ENCODE measurements around the gene C19orf18.
A peak's percentile ranks its signal among the peaks of the same experiment; 100 is the strongest.
"Not testable (repeated sequence)": the region's sequence is repeated elsewhere in the genome, so short reads cannot be mapped to it uniquely, and the experiment has no call there.

Gene C19orf18

DNA sequence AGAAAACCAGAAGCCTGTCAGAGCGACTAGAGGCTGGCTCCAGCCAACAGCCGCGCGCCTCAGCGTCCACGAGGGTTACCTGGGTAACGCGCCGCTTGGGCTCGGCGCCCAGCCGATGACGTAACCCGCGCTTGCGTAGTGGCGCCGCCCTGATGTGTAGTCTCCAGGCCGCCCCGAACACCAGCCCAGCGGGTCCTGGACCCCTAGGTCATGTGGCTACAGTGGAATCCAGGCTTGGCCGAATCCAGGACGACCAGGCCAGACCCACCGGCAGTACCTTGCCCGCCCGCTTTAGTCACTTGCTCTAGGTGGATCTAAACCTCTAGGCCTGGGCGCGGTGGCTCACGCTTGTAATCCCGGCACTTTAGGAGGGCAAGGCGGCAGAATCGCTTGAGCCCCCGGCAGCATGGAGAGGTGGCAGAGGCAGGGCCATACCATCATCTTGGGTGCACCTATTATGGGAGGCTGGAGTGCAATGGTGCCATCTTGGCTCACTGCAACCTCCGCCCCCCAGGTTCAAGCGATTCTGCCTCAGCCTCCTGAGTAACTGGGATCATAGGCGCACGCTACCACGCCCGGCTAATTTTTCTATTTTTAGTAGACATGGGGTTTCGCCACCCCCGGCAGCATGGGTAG lies 35.5 kb upstream of the C19orf18 start:
- TF ChIP-seq, protein P1, sequence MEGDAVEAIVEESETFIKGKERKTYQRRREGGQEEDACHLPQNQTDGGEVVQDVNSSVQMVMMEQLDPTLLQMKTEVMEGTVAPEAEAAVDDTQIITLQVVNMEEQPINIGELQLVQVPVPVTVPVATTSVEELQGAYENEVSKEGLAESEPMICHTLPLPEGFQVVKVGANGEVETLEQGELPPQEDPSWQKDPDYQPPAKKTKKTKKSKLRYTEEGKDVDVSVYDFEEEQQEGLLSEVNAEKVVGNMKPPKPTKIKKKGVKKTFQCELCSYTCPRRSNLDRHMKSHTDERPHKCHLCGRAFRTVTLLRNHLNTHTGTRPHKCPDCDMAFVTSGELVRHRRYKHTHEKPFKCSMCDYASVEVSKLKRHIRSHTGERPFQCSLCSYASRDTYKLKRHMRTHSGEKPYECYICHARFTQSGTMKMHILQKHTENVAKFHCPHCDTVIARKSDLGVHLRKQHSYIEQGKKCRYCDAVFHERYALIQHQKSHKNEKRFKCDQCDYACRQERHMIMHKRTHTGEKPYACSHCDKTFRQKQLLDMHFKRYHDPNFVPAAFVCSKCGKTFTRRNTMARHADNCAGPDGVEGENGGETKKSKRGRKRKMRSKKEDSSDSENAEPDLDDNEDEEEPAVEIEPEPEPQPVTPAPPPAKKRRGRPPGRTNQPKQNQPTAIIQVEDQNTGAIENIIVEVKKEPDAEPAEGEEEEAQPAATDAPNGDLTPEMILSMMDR (IDR thresholded peaks at IDR 0.05), result no peak
- no peak for TF ChIP-seq ZFX (IDR thresholded peaks at IDR 0.05; ENCODE audit: borderline replicate concordance)
- no peak overlapping the region for H3K27ac ChIP-seq

DNA sequence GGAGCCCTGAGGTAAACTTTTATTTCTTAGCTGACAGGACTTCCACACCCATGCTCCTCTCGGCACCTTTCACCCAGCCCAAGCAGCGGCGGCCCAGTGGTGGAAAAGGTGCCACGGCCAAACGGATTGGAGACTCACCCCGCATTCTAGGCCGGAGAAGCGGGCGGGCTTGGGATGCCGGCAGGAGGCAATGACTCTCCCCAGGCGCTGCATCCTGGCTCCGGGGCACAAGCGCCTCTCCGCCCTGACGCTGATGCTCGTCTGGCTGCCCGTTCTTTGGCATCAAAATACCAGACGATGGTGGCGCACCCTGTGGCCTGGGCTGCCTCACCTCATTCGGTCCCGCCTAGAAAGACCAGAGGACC lies 34.9 kb upstream of the C19orf18 start:
- no peak overlapping the region for H3K27ac ChIP-seq
- no peak for TF ChIP-seq ZFX (IDR thresholded peaks at IDR 0.05; ENCODE audit: borderline replicate concordance)
- TF ChIP-seq, protein P1 (IDR thresholded peaks at IDR 0.05), result no peak

DNA sequence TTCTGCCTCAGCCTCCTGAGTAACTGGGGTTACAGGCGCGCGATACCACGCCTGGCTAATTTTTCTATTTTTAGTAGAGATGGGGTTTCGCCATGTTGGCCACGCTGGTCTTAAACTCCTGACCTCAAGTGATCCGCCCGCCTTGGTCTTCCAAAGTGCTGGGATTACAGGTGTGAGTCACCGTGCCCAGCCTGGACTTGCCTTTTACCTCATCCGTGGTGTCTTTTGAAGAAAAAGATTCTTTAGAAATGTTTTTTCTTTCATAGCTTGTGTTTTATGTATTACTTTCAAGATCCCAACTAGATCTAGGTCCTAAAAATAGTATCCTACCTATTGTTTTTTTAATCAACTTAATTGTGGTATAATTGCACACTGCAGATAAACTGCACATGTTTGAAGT lies 34.5 kb upstream of the C19orf18 start:
- not testable (repeated sequence) for H3K27ac ChIP-seq

DNA sequence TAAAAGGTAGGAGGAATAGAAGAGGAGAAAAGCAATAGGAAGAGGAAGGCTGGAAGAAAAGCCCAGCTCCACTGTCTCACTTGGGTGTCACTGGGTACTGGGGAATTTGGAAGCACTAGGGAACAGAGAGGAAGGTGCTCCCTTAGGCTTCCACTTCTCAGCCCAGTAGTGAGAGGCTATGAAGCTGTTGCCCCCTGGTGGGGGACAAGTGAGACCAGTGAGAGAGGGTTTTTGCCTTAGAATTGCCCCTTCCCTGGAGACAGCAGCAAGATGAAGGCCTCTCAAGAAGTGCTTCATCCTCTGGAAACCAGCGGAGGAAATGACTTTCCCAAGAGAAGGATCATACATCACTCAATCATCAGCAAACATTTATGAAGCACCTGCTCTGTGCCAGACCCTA lies 33.0 kb upstream of the C19orf18 start:
- H3K27ac ChIP-seq, result no peak overlapping the region
- TF ChIP-seq, protein P1 (IDR thresholded peaks at IDR 0.05), result no peak
- TF ChIP-seq ZFX (IDR thresholded peaks at IDR 0.05; ENCODE audit: borderline replicate concordance), result no peak

DNA sequence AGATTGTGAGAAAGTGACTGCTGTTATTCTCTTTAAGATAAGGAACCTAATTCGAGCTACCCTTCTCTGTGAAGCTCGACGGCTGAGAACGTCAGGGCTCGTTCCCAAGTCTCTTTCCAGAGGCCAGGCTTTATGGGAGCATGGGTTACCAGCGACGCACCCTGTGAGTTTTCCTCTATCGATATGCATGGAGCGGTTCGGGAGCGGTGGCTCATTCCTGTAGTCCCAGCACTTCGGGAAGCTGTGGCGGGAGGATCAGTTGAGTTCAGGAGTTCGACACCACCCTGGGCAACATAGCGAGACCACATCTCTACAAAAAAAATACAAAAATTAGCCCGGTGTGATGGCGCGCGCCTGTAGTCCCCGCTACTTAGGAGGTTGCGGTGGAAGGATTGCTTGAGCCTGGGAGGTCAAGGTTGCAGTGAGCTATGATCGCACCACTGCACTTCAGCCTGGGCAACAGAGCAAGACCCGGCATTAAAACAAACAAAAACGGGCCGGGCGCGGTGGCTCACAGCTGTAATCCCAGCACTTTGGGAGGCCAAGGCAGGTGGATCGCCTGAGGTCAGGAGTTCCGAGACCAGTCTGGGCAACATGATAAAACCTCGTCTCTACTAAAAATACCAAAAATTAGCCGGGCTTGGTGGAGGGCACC lies 29.0 kb upstream of the C19orf18 start:
- no peak for TF ChIP-seq ZFX (IDR thresholded peaks at IDR 0.05; ENCODE audit: borderline replicate concordance)
- TF ChIP-seq, protein P1 (IDR thresholded peaks at IDR 0.05), result no peak
- H3K27ac ChIP-seq, result peak overlapping the region; percentile 74

DNA sequence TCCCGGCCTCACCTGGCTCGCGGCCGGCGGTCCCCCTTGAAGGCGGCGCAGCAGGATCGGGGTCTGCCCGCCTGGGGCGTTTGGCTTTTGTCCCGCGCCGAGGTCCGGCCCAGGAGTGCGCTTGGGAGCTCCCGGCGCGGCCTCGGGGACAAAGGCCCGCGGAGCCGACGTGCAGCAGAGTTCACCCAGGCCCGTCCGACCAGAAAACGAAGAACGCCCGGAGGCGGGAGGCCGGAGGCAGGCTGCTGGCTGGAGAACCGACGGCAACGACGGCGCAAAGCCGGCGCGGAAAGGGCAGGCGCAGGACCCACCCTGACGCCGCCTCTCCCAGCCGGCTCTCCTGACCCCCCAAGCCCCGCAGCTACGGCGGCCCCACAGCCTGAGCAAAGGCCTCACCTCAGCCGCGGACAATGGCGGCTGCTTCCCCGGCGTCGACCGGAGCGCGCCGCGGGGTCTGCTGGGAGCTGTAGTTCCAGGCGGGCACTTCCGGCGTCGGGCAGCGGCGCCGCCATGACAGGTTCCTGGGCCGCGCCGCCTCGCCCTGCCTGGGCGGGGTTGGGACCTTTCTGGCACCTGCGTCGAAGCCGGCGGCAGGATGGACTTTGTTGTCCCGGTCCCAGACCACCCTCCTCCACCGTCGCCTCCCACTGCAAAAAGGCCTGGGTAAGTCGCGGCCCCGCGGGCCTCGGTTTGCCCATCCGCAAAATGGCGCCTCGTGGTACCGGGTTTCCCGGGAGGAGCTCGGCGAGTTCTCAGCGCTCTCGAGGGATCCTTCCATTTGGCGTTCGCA lies 28.2 kb upstream of the C19orf18 start, which contains the start of gene ZNF606:
Gene ZNF606, minus strand, starts transcription at position 437 of the 790 bp plus-strand sequence. CDS start 1,501 bp downstream, outside the sequence.
- peak within 1 kb of the TSS; percentile 74 for H3K27ac ChIP-seq

DNA sequence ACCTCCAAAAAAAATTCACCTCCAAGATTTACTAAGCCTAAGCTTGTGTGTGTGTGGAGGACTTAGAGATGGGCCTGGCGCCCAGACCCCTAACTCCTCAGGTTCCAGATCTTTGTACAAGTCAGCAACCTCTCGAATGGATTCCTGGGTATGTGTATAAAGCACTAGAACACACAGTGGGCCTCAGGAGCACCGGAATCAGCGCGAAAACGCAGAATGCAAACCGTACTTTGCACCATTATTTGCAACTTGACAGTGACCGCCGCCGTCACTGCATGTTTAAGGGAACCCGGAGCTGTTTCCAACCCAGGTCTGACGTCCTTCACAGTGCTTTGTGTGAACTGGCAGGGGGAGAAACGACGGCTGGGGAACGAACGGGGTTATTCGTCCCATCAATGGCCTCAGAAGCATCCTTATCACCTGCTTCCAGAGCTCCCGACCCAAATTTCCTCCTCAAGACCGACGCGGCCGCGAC lies 27.6 kb upstream of the C19orf18 start:
- H3K27ac ChIP-seq, result peak overlapping the region; percentile 74
- TF ChIP-seq ZFX (IDR thresholded peaks at IDR 0.05; ENCODE audit: borderline replicate concordance), result no peak
- TF ChIP-seq, protein P1 (IDR thresholded peaks at IDR 0.05), result no peak

More for the DNA sequence above, 28.2 kb upstream of the C19orf18 start, which contains the start of gene ZNF606:
- TF ChIP-seq, protein P1 (IDR thresholded peaks at IDR 0.05), result no peak
- TF ChIP-seq ZFX (IDR thresholded peaks at IDR 0.05; ENCODE audit: borderline replicate concordance), result 0 out of 2 replicates have a peak, but pooled peaks have one; percentile 65
